Myocyte (in vitro differentiated cells): ENCODE measurements around the gene SHISA5. TPM values are rescaled to one million over a fixed set of nuclear protein-coding genes. Genes with fewer than 3 reads are reported as not detected.
A peak's percentile ranks its signal among the peaks of the same experiment; 100 is the strongest.

Experiments used
- DNase-seq: peaks from one replicate; pipeline ENCODE4 v3.0.0-alpha.2; 2012; ENCODE audit warnings: low read depth
- total RNA-seq: library from RNA; depleted of rRNA; stranded (reverse); fragments of >200 nt; gene quantifications from 2 replicates; pipeline ENCODE4 v1.2.3, GENCODE V29; 2014

The SHISA5 gene
- total RNA-seq, 1 donor from 2014 or later = 101 TPM

- peak; percentile 26 for DNase-seq
These were observed 71.3 kb downstream of the SHISA5 start for GRCh38 chr3:48432411-48433371.

GRCh38 chr3:48431224-48432029 is 72.5 kb downstream of the SHISA5 start:
- no peak for DNase-seq

- DNase-seq = no peak
These were observed 73.3 kb downstream of the SHISA5 start for GRCh38 chr3:48430708-48431101.

- DNase-seq = peak; percentile 26
These were observed 73.8 kb downstream of the SHISA5 start, which contains the start of gene PLXNB1 for GRCh38 chr3:48429960-48430707. Gene PLXNB1 (minus strand): TSS chr3:48430086. CDS start chr3:48424611, 5,475 bp downstream.

- peak; percentile 69 for DNase-seq
These were observed 74.5 kb downstream of the SHISA5 start for GRCh38 chr3:48429317-48429959.

GRCh38 chr3:48428572-48429316 is 75.2 kb downstream of the SHISA5 start:
- peak; percentile 61 for DNase-seq

- no peak for DNase-seq
These were observed 75.8 kb downstream of the SHISA5 start for GRCh38 chr3:48428088-48428571.

- peak; percentile 53 for DNase-seq
These were observed 76.4 kb downstream of the SHISA5 start for GRCh38 chr3:48427630-48427962.

- peak; percentile 28 for DNase-seq
These were observed 76.9 kb downstream of the SHISA5 start for GRCh38 chr3:48426944-48427629.

GRCh38 chr3:48426401-48426909 is 77.5 kb downstream of the SHISA5 start:
- peak; percentile 87 for DNase-seq

- DNase-seq = no peak
These were observed 78.6 kb downstream of the SHISA5 start for GRCh38 chr3:48425281-48425812.

- DNase-seq = peak; percentile 78
These were observed 79.9 kb downstream of the SHISA5 start for GRCh38 chr3:48423883-48424695.

GRCh38 chr3:48423241-48423882 is 80.6 kb downstream of the SHISA5 start:
- peak; percentile 78 for DNase-seq

- peak; percentile 97 for DNase-seq
These were observed 81.3 kb downstream of the SHISA5 start for GRCh38 chr3:48422681-48423080.

- no peak for DNase-seq
These were observed 81.7 kb downstream of the SHISA5 start for GRCh38 chr3:48422272-48422671.

GRCh38 chr3:48420561-48420960 is 83.4 kb downstream of the SHISA5 start:
- DNase-seq = no peak

GRCh38 chr3:48419597-48419996 is 84.4 kb downstream of the SHISA5 start:
- DNase-seq = no peak
